Ureter (tissue), 1 donor: ENCODE measurements around the gene CD1D. TPM values are rescaled to one million over a fixed set of nuclear protein-coding genes. Genes with fewer than 3 reads are reported as not detected.

Experiments used
- total RNA-seq: library from RNA; stranded (reverse); gene quantifications from one replicate; pipeline ENCODE4 v1.2.4, GENCODE V29; 2023
- donor health status: DM: yes; HTN: yes; CAD: no.

CD1D gene
- total RNA-seq, 1 donor from 2014 or later, result 1.7 TPM

Other genes with a start within 250 kb of the CD1D start
- gene KIRREL1, start 187.2 kb upstream of the CD1D start, total RNA-seq, result 19.7 TPM
- not detected for gene CD1A, start 73.5 kb downstream of the CD1D start, total RNA-seq
- gene CD1C, start 109.0 kb downstream of the CD1D start, total RNA-seq, result not detected
- gene CD1B, start 150.6 kb downstream of the CD1D start, total RNA-seq, result not detected
- gene CD1E, start 173.0 kb downstream of the CD1D start, total RNA-seq, result 0.52 TPM
- gene OR10T2, start 218.6 kb downstream of the CD1D start, total RNA-seq, result not detected
- gene OR10K2, start 245.3 kb downstream of the CD1D start, total RNA-seq, result not detected